ENCODE results near the gene PRKCSH. TPM values are rescaled to one million over a fixed set of nuclear protein-coding genes. Genes with fewer than 3 reads are reported as not detected.

Gene PRKCSH
- total RNA-seq, 1 donor from 2014 or later: 403 TPM

DNA sequence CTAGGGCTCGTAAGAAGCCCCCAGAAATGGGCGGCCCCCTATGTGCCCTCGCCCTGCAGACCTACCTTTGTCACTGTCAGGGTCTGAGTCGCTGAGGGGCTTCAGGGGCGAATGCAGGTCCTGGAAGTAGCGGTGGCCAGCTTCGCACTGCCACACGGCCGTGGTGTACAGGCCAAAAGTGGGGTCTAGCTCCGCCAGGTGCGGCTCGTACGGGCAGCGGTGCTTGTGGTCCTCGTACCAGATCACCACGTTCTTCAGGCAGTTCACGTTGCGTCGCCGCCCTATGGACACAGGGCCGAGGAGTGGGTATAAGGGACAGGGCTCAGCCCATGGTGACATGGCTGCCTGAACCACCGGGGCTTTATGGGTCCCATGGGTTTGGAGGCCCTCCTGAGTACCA, 60.5 kb downstream of the PRKCSH start:
- no peaks in the 10 kb centered on the region for H3K27me3 Mint-ChIP-seq
- H3K9me3 Mint-ChIP-seq: no peaks in the 10 kb centered on the region
- H3K4me1 Mint-ChIP-seq (ENCODE audit: unreplicated experiment): no peaks in the 10 kb centered on the region
- H3K4me3 Mint-ChIP-seq: no peak overlapping the region
- no peak for DNase-seq (ENCODE audit: extremely low spot score, unreplicated experiment)
- H3K27ac Mint-ChIP-seq: no peak overlapping the region
- peaks cover 3% of the 10 kb centered on the region for H3K36me3 Mint-ChIP-seq
- TF ChIP-seq, protein P1, sequence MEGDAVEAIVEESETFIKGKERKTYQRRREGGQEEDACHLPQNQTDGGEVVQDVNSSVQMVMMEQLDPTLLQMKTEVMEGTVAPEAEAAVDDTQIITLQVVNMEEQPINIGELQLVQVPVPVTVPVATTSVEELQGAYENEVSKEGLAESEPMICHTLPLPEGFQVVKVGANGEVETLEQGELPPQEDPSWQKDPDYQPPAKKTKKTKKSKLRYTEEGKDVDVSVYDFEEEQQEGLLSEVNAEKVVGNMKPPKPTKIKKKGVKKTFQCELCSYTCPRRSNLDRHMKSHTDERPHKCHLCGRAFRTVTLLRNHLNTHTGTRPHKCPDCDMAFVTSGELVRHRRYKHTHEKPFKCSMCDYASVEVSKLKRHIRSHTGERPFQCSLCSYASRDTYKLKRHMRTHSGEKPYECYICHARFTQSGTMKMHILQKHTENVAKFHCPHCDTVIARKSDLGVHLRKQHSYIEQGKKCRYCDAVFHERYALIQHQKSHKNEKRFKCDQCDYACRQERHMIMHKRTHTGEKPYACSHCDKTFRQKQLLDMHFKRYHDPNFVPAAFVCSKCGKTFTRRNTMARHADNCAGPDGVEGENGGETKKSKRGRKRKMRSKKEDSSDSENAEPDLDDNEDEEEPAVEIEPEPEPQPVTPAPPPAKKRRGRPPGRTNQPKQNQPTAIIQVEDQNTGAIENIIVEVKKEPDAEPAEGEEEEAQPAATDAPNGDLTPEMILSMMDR (conservative IDR thresholded peaks at IDR 0.05): no peak

DNA sequence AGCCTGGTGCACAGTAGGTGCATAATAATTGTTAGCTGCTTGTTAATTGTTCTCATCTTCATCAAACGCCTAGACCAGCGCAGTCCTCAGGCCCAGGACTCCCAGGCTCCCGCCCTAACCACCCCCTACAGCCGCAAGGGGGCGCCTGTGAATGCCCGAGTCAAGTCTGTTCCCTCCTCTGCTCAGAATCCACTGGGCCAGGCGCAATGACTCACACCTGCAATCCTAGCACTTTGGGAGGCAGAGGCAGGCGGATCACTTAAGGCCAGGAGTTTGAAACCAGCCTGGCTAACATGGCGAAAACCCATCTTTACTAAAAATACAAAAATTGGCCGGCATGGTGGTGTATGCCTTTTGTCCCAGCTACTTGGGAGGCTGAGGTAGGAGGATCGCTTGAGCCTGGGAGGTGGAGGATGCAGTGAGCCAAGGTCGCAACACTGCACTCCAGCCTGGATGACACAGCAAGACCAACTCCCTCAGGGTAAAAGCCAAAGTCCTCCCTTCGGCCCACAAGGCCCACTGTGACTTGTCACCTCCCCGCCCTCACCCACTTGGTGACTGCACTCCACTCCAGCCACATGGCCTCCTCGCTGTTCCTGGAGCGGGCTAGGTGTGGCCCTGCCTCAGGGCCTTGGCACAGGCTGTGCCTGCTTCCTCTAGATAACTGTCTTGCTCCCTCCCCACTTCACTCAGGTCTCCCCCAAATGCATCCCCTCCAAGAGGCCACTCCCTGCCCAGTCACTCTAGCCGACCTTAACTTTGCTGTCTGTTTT, 61.1 kb downstream of the PRKCSH start:
- no peaks in the 10 kb centered on the region for H3K27me3 Mint-ChIP-seq
- H3K36me3 Mint-ChIP-seq: no peaks in the 10 kb centered on the region
- no peak overlapping the region for H3K4me3 Mint-ChIP-seq
- no peak overlapping the region for H3K27ac Mint-ChIP-seq
- H3K9me3 Mint-ChIP-seq: no peaks in the 10 kb centered on the region
- DNase-seq (ENCODE audit: extremely low spot score, unreplicated experiment): peak; percentile 83
- H3K4me1 Mint-ChIP-seq (ENCODE audit: unreplicated experiment): no peaks in the 10 kb centered on the region
- TF ChIP-seq, protein P1 (conservative IDR thresholded peaks at IDR 0.05): peak; percentile 84

GRCh38 chr19:11499220-11499726, 63.8 kb downstream of the PRKCSH start:
- TF ChIP-seq, protein P1 (conservative IDR thresholded peaks at IDR 0.05): no peak
- no peaks in the 10 kb centered on the region for H3K36me3 Mint-ChIP-seq
- H3K27me3 Mint-ChIP-seq: no peaks in the 10 kb centered on the region
- peaks cover under 1% of the 10 kb centered on the region for H3K4me1 Mint-ChIP-seq (ENCODE audit: unreplicated experiment)
- H3K4me3 Mint-ChIP-seq: no peak overlapping the region
- no peaks in the 10 kb centered on the region for H3K9me3 Mint-ChIP-seq
- no peak for DNase-seq (ENCODE audit: extremely low spot score, unreplicated experiment)
- H3K27ac Mint-ChIP-seq: no peak overlapping the region

- Mint-ChIP-seq H3K27ac (no peak overlapping the region), H3K4me1 (ENCODE audit: unreplicated experiment) (peaks cover 7% of the 10 kb centered on the region), H3K36me3 (no peaks in the 10 kb centered on the region), H3K27me3 (no peaks in the 10 kb centered on the region), H3K9me3 (no peaks in the 10 kb centered on the region), H3K4me3 (no peak overlapping the region)
- no peak for DNase-seq (ENCODE audit: extremely low spot score, unreplicated experiment)
- TF ChIP-seq, protein P1 (conservative IDR thresholded peaks at IDR 0.05): no peak
These were observed 64.5 kb downstream of the PRKCSH start for GRCh38 chr19:11499890-11500420.

Small RNA genes lying within 50 kb of the gene (microRNA-seq; reads per million reads assigned to microRNA genes)
- not detected for gene MIR7974

Other genes with a start within 250 kb of the PRKCSH start
- 17.6 and 55.3 TPM in 2 replicates for gene KANK2, start 238.1 kb upstream of the PRKCSH start, total RNA-seq (ENCODE audit: low replicate concordance)
- gene ANGPTL8, start 196.0 kb upstream of the PRKCSH start, total RNA-seq (ENCODE audit: low replicate concordance): not detected in 2 replicates
- gene DOCK6, start 173.1 kb upstream of the PRKCSH start, total RNA-seq (ENCODE audit: low replicate concordance): 43.6 and 58.9 TPM in 2 replicates
- gene TSPAN16, start 139.5 kb upstream of the PRKCSH start, total RNA-seq (ENCODE audit: low replicate concordance): not detected in 2 replicates
- 45.3 and 77.5 TPM in 2 replicates for gene RAB3D, start 96.0 kb upstream of the PRKCSH start, total RNA-seq (ENCODE audit: low replicate concordance)
- 58.6 and 68.3 TPM in 2 replicates for gene TMEM205, start 89.4 kb upstream of the PRKCSH start, total RNA-seq (ENCODE audit: low replicate concordance)
- gene CCDC159, start 89.1 kb upstream of the PRKCSH start, total RNA-seq (ENCODE audit: low replicate concordance): 9.6 and 12.1 TPM in 2 replicates
- 11.1 and 15.9 TPM in 2 replicates for gene PLPPR2, start 80.2 kb upstream of the PRKCSH start, total RNA-seq (ENCODE audit: low replicate concordance)
- 2.7 and 4.3 TPM in 2 replicates for gene SWSAP1, start 61.0 kb upstream of the PRKCSH start, total RNA-seq (ENCODE audit: low replicate concordance)
- gene EPOR, start 51.3 kb upstream of the PRKCSH start, total RNA-seq (ENCODE audit: low replicate concordance): 9.2 and 11.4 TPM in 2 replicates
- 44.8 and 49.6 TPM in 2 replicates for gene RGL3, start 16.3 kb upstream of the PRKCSH start, total RNA-seq (ENCODE audit: low replicate concordance)
- 1.0 and 2.2 TPM in 2 replicates for gene ODAD3, start 514 bp upstream of the PRKCSH start, total RNA-seq (ENCODE audit: low replicate concordance)
- gene ELAVL3, start 45.4 kb downstream of the PRKCSH start, total RNA-seq (ENCODE audit: low replicate concordance): 1.7 and 3.3 TPM in 2 replicates
- 11.5 and 13.4 TPM in 2 replicates for gene ZNF653, start 70.2 kb downstream of the PRKCSH start, total RNA-seq (ENCODE audit: low replicate concordance)
- gene ECSIT, start 93.5 kb downstream of the PRKCSH start, total RNA-seq (ENCODE audit: low replicate concordance): 40.8 and 42.1 TPM in 2 replicates
- 2.3 and 7.9 TPM in 2 replicates for gene CNN1, start 103.2 kb downstream of the PRKCSH start, total RNA-seq (ENCODE audit: low replicate concordance)
- gene ELOF1, start 123.6 kb downstream of the PRKCSH start, total RNA-seq (ENCODE audit: low replicate concordance): 51.3 and 57.1 TPM in 2 replicates
- 3.2 and 6.0 TPM in 2 replicates for gene ACP5, start 142.0 kb downstream of the PRKCSH start, total RNA-seq (ENCODE audit: low replicate concordance)
- gene ZNF627, start 161.8 kb downstream of the PRKCSH start, total RNA-seq (ENCODE audit: low replicate concordance): 21.6 and 26.1 TPM in 2 replicates